Measurements from ENCODE around the gene SGTA. TPM values are rescaled to one million over a fixed set of nuclear protein-coding genes. Genes with fewer than 3 reads are reported as not detected.

SGTA gene
- polyA plus RNA-seq, 12 donors: 61.4 to 104 (median 75.9) TPM; not detected in 1

DNA sequence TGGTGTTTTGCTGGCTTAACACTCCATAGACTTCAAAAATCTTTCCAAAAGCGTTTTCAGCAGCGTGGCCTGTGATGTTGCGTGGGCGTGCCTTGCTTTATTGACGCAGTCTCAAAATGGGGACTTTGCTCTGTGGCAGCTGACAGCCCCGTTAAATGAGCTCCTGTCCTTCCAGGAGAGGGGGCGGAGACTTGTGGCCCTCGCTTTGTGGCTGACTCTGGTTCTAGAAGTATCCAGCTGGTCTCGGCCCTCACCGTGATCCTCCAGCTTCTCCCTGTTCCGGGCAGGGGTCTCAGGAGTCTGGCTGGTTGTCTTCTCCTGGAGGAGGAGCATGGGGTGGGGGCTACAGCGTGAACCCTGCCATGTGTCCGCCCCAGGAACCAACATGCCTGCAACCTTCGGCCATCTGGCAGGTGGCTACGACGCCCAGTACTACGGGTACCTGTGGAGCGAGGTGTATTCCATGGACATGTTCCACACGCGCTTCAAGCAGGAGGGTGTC, 28.2 kb upstream of the SGTA start:
- DNase-seq: no peak

GRCh38 chr19:2810141-2811091, 27.3 kb upstream of the SGTA start:
- no peak for DNase-seq

DNA sequence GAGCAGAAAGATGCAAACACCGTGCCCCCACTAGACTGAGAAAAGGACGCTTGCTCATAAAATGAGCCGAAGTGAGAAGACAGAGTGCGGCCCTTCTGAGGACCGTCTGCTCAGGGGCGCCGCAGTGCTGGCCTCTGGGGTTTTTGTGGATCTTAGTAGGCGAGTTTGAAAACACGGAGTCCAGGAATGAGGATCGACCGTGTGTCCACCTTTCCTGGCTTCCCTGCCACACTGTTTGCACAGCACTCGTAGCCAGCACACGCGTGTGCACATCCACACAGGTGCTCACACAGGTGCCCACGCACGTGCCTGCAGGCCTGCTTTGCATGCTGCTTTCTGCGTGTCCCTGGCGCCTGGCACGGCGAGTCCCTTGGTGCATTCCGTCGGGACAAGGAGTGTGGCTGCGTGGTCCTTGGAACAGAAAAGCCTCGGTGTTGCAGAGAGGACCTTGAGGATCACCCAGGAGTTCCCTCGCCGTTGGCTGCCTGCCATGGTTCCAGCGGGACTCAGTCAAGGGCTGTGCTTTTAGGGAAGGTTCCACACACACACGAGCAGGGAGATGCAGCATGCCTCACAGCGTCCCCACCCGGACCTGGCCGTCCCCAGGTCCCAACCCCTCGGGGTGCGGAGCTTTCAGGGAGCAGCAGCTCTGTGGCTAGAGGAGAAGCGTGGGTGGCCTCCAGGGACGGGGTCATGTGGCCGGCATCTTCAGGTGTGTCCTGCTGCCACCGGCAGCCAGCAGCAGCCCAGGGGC, 26.5 kb upstream of the SGTA start:
- no peak for DNase-seq

GRCh38 chr19:2808129-2808941, 25.3 kb upstream of the SGTA start:
- no peak for DNase-seq

DNA sequence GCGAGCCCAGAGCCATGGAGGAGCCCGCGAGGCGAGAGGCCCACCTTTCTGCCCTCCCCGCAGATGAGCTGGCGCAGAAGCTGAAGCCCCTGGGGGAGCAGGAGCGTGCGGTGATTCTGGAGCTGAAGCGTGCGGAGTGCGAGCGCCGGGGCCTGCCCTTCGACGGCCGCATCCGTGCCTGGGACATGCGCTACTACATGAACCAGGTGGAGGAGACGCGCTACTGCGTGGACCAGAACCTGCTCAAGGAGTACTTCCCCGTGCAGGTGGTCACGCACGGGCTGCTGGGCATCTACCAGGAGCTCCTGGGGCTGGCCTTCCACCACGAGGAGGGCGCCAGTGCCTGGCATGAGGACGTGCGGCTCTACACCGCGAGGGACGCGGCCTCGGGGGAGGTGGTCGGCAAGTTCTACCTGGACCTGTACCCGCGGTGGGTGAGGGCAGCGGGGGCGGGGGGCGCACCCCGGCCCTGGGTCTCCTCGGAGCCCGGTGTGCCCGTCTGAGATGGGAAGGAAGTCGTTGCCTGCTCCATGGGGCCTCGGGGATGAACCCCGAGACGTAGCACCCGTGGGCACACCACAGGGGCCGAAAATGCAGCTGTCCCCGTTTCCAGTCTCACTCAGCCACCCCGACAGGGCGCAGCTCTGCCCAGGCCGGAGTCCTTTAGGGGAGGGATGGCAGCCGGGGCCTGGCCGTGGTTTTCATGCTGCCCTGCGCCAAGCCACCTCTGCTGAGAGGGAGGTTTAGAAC, 24.5 kb upstream of the SGTA start:
- DNase-seq: no peak

GRCh38 chr19:2806736-2807378, 23.8 kb upstream of the SGTA start:
- DNase-seq: no peak

- no peak for DNase-seq
These were observed 23.0 kb upstream of the SGTA start for GRCh38 chr19:2805991-2806649.

GRCh38 chr19:2805261-2805900, 22.3 kb upstream of the SGTA start:
- DNase-seq: no peak

- no peak for DNase-seq
These were observed 21.3 kb upstream of the SGTA start for GRCh38 chr19:2804156-2805004.

- DNase-seq: no peak
These were observed 20.5 kb upstream of the SGTA start for GRCh38 chr19:2803486-2804155.

DNA sequence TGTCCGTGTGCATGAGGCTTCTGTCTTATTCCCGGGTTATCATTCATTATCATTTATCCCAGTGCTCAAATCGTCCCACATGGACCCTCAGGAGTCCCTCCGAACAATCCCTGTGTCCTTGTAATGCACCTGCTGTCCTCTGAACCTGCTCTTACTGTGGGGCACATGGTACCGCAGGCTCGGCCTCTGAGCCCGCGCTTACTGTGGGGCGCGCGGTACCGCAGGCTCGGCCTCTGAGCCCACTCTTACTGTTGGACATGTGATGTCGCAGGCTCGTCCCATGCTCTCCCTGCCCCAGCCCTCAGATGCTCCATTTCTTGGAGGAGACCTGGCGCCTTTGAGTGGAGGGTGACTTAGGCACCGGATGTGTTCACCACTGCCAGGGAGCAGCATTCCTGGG, 19.8 kb upstream of the SGTA start:
- no peak for DNase-seq

DNA sequence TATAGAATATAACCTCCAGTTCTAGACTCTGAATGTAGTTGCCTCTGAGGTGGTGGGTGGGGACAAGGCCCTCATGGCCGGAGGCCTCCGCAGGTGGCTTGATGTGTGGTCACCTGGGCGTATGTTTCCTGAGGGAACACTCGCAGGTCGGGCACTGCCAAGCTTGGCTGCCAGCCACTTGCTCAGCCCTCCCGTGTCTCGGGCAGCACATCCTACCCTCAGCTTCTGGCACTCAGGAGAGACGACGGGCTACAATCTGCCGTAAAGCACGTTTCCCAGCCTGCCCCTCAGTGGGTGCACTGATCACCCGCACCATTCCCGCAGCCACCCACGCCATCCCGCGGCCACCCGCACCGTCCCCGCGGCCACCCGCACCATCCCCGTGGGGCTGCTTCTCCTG, 17.4 kb upstream of the SGTA start:
- DNase-seq: no peak

GRCh38 chr19:2799273-2800020, 16.4 kb upstream of the SGTA start:
- no peak for DNase-seq

- DNase-seq: no peak
These were observed 15.7 kb upstream of the SGTA start for GRCh38 chr19:2798733-2799132.

GRCh38 chr19:2798158-2798685, 15.1 kb upstream of the SGTA start:
- no peak for DNase-seq

DNA sequence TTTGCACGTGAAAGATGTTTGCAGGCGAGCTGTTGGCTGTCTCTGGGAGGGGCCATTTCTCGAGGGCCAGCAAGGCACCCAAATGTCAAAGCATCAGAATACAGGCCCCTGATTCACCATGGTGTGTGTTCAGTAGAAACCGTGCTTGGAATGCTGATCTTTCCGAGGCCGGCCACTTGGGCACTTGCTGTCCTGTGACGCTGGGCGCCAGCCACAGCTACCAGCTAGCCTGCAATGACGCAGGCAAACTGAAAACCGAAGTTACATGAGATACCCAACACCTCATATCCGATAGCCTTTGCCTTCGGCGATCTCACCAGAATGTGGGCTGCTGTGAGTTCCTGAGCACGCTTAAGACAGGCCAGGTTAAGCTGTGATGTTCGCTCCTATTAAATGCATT, 14.2 kb upstream of the SGTA start:
- DNase-seq: no peak

Data from muscle of arm (tissue), 12 donors.